NCI-H69 (cell line): ENCODE measurements around the gene HOXC6.
A peak's percentile ranks its signal among the peaks of the same experiment; 100 is the strongest.

Experiments used
- DNase-seq: peaks from one replicate; lab custom pipeline; 2025; lab: John Stamatoyannopoulos, UW

HOXC6 gene

DNA sequence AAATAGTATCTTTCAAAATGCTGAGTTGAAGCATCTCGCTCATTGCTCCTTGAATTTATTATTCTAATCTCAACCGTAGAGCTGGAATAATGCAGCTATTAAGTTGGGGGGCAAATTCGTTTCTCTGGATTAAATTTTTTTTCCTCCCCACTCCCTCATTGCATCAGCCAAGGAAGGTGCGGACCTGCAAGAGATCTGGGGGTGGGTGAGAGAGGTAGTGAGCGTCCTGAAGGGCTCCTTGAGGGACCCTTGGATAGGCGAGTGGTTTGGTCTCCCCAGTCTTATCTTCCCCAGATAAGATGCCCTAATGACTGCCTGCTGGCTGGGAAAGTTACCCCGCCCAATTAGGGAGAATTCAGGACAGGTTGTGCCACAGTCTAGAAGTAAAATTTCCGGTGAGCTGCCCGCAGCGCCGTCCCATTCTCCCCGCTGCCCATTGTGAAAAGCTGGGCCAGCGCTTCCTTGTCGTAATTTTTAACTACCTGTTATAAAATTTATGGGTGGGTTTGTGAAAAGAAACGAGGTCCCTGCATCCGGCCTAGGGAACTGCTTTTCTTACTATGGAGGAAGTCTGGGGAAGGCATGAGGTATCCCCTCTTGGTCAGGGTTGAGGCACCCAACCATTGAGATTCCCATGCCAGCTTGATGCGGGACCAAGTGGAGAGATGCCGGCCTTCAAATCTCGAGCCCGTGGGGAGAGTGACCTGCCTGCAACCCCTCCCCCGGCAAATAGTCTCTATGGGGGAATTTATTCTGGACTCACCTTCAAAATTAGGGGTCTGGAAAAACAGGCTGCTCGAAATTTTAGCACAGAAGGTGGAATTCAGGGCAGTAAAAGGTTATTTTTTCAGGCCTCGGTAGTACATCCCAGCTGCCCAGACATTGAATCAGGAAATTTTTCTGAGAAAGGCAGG, 13.0 kb upstream of the HOXC6 start:
- no peak for DNase-seq

DNA sequence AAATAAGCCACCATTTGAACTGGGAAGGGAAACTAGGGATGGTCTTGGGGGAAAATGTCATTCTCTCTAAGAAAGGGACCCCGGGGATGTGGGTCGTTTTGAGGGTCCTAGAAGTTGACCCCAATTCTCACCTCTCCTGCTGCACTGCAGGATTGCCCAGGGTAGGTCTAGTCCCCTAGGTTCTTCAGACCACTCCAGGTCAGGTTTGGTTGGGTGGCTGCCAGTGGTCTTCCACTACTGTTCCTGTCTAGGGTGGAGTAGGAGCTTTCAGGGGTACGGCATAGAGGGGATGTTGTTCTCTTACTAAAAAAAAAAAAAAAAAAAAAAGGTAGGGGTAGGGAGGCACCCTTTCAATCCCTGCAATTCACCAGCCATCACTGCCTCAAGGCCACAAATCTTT, 12.2 kb upstream of the HOXC6 start:
- DNase-seq, result no peak

DNA sequence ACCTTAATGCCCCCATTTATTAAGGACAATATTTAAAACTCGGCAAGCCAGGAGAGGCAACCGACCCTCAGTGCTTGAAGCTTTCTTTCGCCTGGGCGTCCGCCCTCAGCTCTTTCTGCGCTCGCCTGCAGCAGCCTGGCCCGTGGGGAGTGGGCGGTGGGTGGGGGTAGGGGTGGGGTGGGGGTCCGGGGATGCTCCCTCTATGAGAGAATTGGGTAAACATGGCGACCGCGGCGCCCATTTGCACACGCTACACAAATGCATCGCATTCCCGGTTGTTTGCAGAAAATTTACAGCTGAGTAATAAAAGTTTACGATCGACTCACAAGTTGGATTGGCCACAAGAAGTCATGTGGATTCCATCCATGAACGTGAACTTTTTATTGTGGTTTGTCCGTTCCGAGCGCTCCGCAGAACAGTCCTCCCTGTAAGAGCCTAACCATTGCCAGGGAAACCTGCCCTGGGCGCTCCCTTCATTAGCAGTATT, 11.7 kb upstream of the HOXC6 start:
- peak; percentile 89 for DNase-seq

DNA sequence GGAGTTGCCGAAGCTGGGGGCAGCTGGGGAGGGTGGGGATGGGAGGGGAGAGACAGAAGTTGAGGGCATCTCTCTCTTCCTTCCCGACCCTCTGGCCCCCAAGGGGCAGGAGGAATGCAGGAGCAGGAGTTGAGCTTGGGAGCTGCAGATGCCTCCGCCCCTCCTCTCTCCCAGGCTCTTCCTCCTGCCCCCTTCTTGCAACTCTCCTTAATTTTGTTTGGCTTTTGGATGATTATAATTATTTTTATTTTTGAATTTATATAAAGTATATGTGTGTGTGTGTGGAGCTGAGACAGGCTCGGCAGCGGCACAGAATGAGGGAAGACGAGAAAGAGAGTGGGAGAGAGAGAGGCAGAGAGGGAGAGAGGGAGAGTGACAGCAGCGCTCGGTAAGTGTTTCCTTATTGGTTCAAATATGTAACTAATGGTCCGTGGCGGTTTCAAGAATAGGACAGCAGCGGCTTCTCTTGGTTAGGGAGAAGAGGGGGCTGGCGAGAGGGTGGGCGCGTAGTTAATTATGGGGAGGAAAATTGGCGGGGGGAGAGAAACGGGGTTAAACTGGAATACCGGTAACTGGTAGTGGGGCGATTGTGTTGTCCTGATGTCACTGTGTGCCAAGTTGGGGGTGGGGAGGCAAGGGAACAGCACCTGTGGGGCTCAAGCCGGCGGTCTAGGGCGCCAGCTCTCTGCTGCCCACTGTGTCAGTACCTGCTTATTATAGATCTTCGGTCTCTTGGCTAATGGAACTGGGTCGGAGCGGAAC, 11.0 kb upstream of the HOXC6 start:
- peak; percentile 98 for DNase-seq

DNA sequence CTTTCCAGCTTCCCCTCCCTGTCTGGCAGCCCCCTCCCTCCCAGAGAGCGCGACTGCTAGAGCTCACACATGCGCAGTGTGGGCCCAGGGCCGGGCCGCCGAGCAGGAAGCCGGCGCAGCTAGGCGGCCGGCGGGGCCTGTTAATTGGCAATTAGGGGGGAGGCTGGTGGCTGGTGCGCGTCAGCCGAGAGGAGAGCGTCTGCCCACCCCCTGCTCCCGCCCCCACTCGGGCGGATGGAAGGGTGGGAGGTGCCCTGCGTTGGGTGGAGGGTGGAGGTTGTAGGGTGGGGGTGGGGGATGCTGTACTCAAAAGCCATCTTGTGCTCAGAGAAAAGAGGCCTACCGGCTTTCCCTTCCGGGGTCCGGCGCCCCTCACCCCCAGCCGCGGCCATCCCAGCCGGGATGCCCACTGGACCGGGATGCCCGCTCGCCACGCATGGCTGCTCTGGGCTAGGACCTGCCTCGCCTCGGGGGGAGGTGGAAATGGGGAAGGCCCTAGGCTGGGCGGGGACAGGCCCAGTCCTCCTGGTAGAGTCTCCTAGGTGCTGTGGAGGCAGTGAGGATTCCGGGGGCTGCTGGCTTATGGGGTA, 10.3 kb upstream of the HOXC6 start:
- peak; percentile 99 for DNase-seq

DNA sequence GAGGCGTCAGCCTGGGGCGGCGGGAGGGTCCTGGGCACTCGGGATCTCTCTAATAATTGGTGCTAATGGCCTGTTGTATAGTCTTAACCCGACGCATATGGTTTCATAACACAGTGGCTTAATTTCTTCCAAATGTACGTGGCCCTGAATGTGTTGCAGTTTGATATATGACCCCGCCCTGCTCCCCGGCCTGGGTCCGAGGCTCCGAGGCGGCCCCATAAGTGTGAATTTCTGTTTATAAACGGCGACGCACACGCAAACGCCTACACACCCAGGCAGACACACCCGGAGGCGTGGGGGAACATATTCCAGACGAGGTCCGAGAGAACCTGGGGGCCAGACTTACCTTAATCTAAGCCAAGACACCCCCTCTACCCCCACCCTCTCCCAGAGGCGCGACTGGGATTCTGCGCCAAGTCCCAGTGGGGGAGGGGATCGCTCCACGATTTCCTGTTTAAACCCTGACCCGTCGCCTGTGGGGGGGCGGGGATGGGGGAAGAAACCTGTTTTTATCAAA, 9.7 kb upstream of the HOXC6 start:
- DNase-seq, result peak; percentile 83

DNA sequence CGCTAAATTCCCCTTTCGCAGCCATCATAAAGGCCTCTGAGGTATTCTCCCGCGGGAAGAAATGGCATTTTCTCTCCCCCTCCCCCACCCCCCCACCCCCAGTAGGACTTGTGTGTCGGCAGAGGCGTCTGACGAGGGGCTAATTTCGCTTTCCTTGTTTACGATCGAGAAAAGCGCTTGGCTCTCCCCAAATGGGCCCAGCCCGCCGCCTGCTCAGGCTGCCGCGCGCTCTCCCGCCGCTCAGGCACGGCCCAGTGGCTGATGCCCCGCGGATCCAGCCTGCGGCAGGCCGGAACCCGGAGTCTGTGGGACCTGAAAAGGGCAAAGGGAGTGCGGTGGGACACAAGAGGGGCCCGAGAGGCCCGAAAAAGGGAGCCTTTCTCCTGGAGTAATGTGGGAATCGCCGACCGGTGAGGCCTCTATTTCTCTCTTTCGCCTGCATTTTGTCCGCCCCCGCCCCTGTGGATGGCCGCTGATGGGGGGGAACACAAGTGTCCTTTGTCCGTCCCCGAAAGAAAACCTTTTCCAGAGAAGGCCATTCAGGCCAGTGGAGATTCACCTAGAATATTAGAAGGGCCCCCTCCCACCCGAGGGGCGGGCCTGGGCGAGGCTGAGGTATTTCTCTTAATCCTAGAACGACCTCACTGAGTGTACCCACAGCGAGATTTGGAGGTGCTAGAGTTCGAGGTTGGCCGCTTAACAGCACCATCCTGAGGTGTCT, 9.0 kb upstream of the HOXC6 start:
- DNase-seq, result peak; percentile 77

DNA sequence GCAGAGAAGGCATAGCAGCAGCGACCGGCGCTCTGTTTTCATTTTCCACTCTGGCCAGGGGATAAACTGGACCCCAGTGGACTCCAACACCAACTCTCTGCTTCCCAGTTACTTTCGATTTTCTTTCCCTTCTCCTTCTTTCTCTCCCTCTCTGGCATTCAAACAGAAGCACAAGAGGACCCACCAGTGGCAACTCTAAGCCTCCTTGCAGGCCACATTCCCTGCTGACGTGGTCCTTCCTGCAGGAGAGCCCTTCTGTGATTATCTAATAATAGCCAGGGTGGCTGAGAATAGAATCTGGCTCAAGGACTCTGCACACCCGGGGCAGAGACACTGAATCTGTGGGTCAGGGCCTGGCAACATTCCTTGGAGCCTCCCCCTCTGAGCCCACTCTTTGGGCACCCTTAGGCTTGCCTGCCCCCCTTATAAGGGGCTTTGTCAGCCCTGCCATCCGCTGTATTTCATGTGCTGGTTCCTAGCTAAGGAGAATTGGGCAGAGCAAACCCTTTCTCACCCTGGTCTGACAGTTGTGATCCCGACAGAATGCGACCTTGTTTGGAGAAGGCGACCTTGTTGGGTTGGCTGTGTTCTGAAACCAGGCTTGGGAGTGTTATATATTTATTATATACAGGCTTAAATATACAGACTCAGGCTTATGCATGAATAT, 8.2 kb upstream of the HOXC6 start:
- peak; percentile 43 for DNase-seq

DNA sequence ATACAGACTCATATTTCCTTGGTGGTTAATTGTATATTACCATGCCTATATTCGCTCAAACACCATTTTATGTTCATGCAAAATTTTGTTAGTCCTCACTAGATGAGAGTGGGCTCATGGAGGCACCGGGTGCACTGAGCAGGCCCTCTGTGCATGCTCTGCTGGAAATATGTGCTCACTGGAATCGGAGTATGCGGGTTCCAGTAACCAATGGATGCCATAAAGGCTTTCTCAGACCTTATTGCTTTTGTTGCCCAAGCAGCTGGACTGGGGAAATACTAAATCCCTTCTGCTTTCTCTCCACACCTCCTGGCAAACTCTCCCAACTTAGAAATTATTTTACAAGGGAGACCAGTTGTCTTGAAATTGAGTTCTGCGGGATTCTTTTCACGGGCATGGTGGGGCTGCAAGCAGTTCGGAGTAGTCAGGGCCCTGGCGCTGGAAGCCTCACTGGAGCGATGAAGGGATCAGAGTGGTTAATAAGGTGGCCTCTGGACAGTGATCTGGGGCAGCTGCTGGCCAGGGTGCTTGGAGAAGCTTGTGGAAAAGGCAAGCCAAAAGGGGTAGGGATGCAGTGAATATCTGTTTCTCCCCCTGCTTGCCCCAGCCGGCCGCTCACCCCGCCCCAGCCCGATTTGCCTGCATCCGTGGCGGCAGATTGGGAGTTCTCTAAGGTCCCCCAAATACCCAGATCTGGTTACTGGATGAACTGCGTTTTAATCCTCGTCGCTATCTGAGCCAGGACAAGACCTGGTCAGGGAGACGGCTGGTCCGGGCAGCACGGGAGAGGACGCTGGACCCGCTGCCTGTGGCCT, 7.4 kb upstream of the HOXC6 start:
- DNase-seq, result no peak

DNA sequence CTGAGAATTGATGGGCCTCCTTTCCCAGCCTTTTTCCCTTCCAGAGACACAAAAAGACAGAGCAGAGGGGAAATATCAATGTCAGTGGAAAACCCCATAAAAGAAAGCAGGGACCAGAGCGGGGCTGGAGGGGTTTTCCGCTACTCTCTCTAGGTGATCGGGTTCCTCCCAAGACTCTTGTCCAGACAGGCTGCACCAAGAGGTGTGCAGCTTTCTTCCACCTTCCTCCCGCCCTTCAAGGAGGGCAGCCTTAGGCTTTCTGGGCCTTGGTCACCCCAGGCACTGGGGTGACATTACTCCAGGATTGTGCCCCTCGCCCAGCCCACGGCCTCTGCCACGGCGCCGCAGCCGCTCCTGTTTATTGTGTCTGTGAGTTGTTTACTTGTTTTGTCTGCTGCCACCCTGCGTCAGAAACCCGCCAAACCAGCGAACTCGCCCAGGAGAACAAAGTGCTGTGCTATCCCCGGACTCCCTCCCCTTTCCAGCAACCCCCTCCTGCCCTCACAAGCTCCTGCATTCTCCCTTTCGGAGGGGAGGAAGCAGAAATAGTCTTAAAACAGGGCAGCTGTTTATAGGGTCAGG, 6.7 kb upstream of the HOXC6 start:
- DNase-seq, result no peak

DNA sequence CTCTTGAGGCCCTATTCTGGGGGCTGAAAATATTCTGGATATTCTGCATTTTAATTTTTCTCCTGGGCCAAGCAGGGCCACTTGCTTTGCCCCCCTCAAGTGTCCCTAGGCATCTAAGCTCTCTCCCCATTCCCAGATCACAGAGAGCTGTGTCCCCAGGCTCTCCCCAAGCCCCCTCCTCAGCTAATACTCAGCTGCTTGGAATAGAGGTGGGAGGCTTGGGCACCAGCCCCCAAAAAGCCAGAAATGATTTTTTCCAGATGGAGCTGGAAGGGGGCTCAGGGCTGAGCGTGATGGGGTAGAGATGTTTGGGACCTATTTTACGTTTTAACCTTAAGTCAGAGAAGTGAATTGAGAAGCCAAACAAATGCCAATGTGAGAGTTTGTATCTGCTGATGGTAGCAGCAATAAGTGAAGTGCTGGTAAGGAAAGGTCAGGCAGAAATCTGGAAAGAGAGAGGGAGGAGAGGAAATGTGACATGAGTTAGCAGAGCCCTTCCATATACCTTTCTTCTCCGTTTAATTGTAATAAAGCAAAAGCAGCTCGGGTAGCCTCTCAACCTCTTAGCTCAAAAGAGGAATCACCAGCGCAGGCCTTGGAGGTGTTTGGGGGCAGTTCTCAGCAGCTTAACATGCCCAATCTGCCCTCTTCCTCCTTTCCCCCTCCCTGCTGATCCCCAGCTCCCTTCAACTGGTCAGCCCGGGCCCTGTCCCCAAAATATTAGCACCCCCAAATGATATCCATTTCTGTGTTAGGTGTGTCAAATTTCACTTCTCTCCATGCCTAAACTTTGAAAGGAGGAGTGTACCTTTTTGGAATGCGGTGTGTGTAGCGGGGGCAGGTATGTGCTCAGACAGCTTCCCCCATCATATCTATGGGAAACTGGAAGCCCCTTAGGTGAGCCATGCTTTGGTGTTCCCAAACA, 5.0 kb upstream of the HOXC6 start:
- no peak for DNase-seq

DNA sequence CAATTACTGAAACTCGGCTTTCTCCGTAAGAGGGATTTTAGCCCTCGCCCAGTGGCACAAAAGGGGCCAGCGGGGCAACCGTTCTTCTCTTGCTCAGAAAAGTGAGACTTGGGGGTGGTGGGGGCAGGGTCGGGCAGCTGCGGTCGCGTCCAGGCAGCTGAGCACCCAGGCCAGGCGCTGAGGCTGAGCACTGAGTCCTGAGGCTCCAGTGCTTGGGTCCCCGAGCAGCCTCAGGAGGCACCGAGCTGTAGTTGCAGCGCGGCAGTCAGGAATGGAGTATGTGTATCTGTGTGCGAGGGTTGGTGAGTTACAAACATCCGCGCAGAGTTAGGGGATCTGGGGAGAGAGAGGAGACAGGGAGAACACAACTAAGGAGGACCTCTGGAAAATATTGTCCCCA, 4.1 kb upstream of the HOXC6 start:
- no peak for DNase-seq

DNA sequence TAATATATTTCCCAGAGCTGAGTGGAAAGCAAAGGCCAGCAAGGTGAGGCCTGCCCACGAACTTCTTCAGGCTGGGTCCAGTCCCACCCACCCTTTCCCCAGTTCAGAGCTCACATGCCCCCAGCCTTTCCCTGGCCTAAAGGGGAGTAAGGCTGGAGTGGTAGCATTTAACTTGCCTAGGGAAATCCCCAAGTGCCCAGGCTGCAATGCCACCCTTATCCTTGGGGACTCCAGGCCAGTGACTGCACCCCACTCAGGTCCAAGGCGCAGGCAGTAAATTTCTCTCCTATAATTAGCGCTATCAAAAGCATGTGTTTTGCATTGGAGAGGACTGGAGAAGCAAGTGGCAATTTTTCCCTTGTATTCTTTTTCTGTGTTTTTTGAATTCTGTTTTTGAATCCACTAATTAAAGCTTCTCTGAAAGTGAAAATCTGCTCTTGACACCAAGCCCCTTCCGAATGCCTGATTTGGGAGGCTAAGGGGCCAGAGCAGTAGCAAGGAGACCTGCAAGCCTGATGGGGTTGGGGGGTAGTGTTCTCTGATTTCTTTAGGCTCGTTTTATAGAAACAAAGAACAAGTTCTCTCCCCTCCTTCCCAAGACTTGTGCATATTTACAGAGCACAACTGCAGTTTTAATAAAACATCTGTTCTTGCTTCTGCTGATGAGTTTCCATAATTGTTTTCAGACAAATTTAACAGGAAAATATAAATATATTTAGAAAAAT, 3.5 kb upstream of the HOXC6 start:
- no peak for DNase-seq

DNA sequence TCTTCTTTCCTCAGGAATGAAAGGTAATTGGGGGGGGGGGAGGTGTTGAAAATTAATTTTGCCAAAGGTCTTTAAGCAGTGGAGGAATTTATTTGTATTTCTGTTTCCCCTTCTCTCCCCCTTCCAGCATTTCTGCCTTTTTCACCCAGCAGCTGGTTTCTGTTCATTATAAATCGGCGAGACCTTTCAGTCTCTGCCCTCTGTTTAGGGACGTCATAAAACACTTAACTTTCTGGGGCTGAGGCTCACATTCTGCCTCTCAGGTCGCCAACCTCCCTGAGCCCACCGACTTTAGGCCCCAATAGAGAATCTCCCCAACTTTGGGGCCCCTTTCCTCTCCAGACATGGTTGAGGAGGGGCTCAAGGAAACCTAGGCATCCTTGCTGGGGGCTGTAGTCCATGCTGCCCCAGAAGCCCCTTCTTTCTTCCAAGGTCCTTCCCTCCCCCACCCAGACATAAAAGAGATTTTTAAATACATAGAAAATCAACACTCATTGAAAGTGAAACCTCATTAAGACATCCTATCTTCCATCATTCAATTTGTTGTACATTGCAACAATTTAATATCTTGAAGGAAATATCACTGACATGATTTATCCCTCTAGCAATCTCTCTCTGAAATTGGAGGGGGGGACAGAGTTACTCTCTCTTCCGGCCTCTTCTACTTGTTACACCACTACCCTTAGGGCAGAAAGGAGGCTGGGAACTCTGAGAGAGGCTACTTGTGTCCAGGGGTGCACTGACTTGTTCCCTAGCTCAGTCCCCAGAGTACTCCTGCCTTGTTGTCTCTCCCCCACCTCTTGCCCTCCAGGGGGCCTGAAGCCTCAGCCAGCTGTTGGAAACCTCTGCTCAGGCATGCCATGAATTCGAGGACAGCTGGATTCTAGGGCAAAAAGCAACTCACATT, 2.5 kb upstream of the HOXC6 start:
- peak; percentile 40 for DNase-seq

DNA sequence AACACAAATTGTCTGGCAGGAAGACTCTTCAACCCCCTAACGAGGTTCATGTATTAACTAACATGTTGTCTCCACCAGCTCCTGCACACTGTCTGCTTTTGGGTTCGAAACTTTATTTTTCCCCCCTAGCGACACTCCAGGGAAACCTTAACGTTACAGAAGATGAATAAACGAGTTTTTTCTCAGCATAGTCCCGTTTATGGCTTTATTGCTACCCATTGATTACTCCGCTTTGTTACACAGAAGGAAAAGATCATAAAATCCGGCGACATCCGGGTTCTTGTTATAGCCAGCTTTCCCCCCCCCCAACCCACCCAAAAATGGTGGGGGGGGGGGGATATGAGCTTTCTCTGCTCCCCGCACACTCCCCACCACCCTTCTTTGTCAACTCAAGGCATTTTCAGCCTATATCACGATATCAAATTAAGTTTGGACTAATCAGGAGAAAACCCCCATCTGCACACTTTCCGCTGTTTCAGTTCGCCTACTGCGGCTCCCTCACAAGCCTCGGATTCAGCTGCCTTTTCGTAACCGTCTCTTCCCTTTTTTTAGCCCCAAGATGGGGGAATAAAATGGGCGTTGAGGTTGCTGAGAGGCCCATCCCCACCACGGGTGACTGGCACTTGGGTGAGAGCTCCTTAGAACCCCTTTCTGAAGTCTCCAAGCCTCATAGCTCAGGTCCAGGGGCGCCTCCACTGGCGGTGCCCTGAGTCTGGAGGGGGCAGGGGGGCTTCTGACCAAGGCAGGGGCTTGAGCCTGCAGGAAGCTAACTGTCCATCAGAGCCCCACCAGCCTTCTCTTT, 1.4 kb upstream of the HOXC6 start:
- DNase-seq, result no peak

DNA sequence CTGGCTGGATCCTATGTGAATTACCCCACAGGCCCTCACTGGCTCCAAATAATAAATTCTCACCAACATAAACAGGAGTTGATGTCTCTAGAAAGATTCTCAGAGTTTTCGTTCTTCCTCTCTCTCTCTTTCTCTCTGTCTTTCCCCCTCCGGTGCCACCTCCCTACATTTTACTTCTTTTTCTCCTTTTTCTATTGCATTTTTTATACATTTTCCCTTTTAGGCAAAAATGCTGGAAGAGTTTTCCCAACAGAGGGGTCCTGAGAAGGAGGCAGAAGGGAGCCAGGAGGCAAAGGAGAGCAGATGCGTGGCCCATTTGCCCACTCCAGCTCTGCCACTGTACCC, 826 bp upstream of the HOXC6 start:
- no peak for DNase-seq
